ENCODE measurements around the gene RASL10A. TPM values are rescaled to one million over a fixed set of nuclear protein-coding genes. Genes with fewer than 3 reads are reported as not detected.

Gene RASL10A
- total and polyA plus RNA-seq, 7 donors: 0.32 to 3.3 (median 0.80) TPM

GRCh38 chr22:29299136-29299900 is 16.2 kb downstream of the RASL10A start:
- H3K9me3 ChIP-seq: no peaks in the 10 kb centered on the region
- intact Hi-C loops (cut with DNase I): no loop called here

GRCh38 chr22:29298641-29299040 is 16.9 kb downstream of the RASL10A start:
- H3K4me3 ChIP-seq: no peak overlapping the region
- intact Hi-C loops (cut with DNase I): no loop called here
- no peaks in the 10 kb centered on the region for H3K9me3 ChIP-seq
- no peaks in the 10 kb centered on the region for H3K4me1 ChIP-seq
- no peak for DNase-seq
- no peaks in the 10 kb centered on the region for H3K27me3 ChIP-seq (ENCODE audit: insufficient read depth in 3 of 3, low read length in 2 of 3)
- 61 to 74% (median 62%) methylated on average over 8 of the region's 8 CpGs for WGBS, 3 donors
- no peak overlapping the region for H3K27ac ChIP-seq
- no peak for ATAC-seq
- peaks cover 29 to 74% of the 10 kb centered on the region in 2 donors for H3K36me3 ChIP-seq (ENCODE audit: insufficient read depth in 1 of 2, low read depth in 1 of 2)
- no peak for TF ChIP-seq CTCF (IDR thresholded peaks at IDR 0.05)

More at GRCh38 chr22:29299136-29299900, 16.2 kb downstream of the RASL10A start:
- no peak for ATAC-seq
- WGBS, 3 donors: 85 to 89% (median 86%) methylated on average over 19 of the region's 19 CpGs
- Histone ChIP-seq H3K36me3 (ENCODE audit: insufficient read depth in 1 of 2, low read depth in 1 of 2) (peaks cover 28 to 67% of the 10 kb centered on the region in 2 donors), H3K4me3 (no peak overlapping the region), H3K4me1 (no peaks in the 10 kb centered on the region), H3K27ac (no peak overlapping the region), H3K27me3 (ENCODE audit: insufficient read depth in 3 of 3, low read length in 2 of 3) (no peaks in the 10 kb centered on the region)
- no peak for TF ChIP-seq CTCF (IDR thresholded peaks at IDR 0.05)
- DNase-seq: no peak

- intact Hi-C loops (cut with DNase I): no loop called here
- Histone ChIP-seq H3K27me3 (ENCODE audit: insufficient read depth in 3 of 3, low read length in 2 of 3) (no peaks in the 10 kb centered on the region), H3K4me3 (no peak overlapping the region), H3K4me1 (peaks cover 37% of the 10 kb centered on the region), H3K36me3 (ENCODE audit: insufficient read depth in 1 of 2, low read depth in 1 of 2) (peaks cover 26 to 100% of the 10 kb centered on the region in 2 donors), H3K27ac (peak overlapping the region; percentile 52), H3K9me3 (no peaks in the 10 kb centered on the region)
- ATAC-seq (peak; percentile 48 to 79 (median 72)), DNase-seq (no peak)
- TF ChIP-seq CTCF (IDR thresholded peaks at IDR 0.05): no peak
Observed at GRCh38 chr22:29292379-29292778, 23.1 kb downstream of the RASL10A start.

GRCh38 chr22:29291215-29291614 is 24.3 kb downstream of the RASL10A start:
- ATAC-seq: peak in 3 of 4 donors; percentile 7 to 36 (median 24)
- intact Hi-C loops (cut with DNase I): no loop called here
- DNase-seq: no peak
- Histone ChIP-seq H3K9me3 (no peaks in the 10 kb centered on the region), H3K36me3 (ENCODE audit: insufficient read depth in 1 of 2, low read depth in 1 of 2) (peaks cover 23 to 100% of the 10 kb centered on the region in 2 donors), H3K27me3 (ENCODE audit: insufficient read depth in 3 of 3, low read length in 2 of 3) (no peaks in the 10 kb centered on the region), H3K4me1 (peaks cover 37% of the 10 kb centered on the region), H3K27ac (no peak overlapping the region), H3K4me3 (no peak overlapping the region)
- TF ChIP-seq CTCF (IDR thresholded peaks at IDR 0.05): no peak
- WGBS, 3 donors: 62 to 74% (median 70%) methylated on average over 7 of the region's 7 CpGs
